K562 (cell line): ENCODE data around the gene LY6G6C. TPM values are rescaled to one million over a fixed set of nuclear protein-coding genes. Genes with fewer than 3 reads are reported as not detected.
A peak's percentile ranks its signal among the peaks of the same experiment; 100 is the strongest.

Source experiments
- CHAMP1 ChIP-seq: fragments of 450-650 bp; IDR thresholded peaks from 2 replicates; pipeline ENCODE4 v1.6.1; 2016; ENCODE audit warnings: mild to moderate bottlenecking
- DNMT1 ChIP-seq: fragments of 450-650 bp; IDR thresholded peaks from 2 replicates; pipeline ENCODE4 v1.6.1; 2016; ENCODE audit warnings: antibody characterized with exemption, mild to moderate bottlenecking
- ETV1 ChIP-seq: fragments of 450-650 bp; conservative IDR thresholded peaks from 2 replicates; pipeline ENCODE4 v1.6.1; 2016; ENCODE audit warnings: missing genetic modification characterization, control low read depth, low read depth, missing compliant biosample characterization
- FOXP1 ChIP-seq: sonication (generic); formaldehyde crosslinking; IDR thresholded peaks from 2 replicates; pipeline ENCODE4 v1.8.0; 2022; ENCODE audit warnings: mild to moderate bottlenecking, missing genetic modification reagents
- HEY1 ChIP-seq: fragments of 250-450 bp; sonication (Bioruptor Pico); IDR thresholded peaks from 2 replicates; pipeline ENCODE4 v1.5.0; 2020; ENCODE audit warnings: mild to moderate bottlenecking, moderate library complexity, borderline replicate concordance
- MGA ChIP-seq: fragments of 450-650 bp; IDR thresholded peaks from 2 replicates; pipeline ENCODE4 v1.6.1; 2016; ENCODE audit warnings: mild to moderate bottlenecking, moderate library complexity
- MITF ChIP-seq: IDR thresholded peaks from 2 replicates; pipeline ENCODE4 v1.6.1; 2014; ENCODE audit warnings: antibody characterized with exemption
- ZBTB9 ChIP-seq: fragments of 450-650 bp; formaldehyde crosslinking; IDR thresholded peaks from 2 replicates; pipeline ENCODE4 v1.4.0; 2020; ENCODE audit warnings: mild to moderate bottlenecking, moderate library complexity
- ZNF174 ChIP-seq: fragments of 250-450 bp; sonication (Bioruptor Pico); IDR thresholded peaks from 2 replicates; pipeline ENCODE4 v1.4.0; 2020; ENCODE audit warnings: mild to moderate bottlenecking
- ZNF780A ChIP-seq: fragments of 250-450 bp; sonication (Bioruptor Pico); IDR thresholded peaks from 2 replicates; pipeline ENCODE4 v1.5.0; 2021; ENCODE audit warnings: mild to moderate bottlenecking
- polyA plus RNA-seq, 8 experiments: library from polyadenylated mRNA; depleted of rRNA in 4 of 8; stranded (reverse) in 5 of 8; unstranded in 3 of 8; fragments of >200 nt; fragmentation: Nextera tagmentation in 2 of 8; fragmentation: Illumina TruSeq in 1 of 8; extraction: Ambion mirVana in 2 of 8; extraction: Trizol in 1 of 8; gene quantifications; 2 replicates each; pipeline versions ENCODE4 v1.2.1 to v1.2.3, GENCODE V29; 2011 to 2014; ENCODE audit warnings: inconsistent platforms in 1 of 8, missing spikeins in 1 of 8
- total RNA-seq, 7 experiments: library from RNA; depleted of rRNA in 6 of 7; stranded (reverse); fragments of >200 nt in 6 of 7; fragmentation: Illumina TruSeq in 2 of 7; extraction: Trizol in 2 of 7; gene quantifications; 2 replicates each; pipeline versions ENCODE4 v1.2.1 to v1.2.3, GENCODE V29; 2011 to 2021; ENCODE audit warnings: low replicate concordance in 1 of 7

The LY6G6C gene
- total and polyA plus RNA-seq, 9 of the 15 experiments (the other 6 are each of a cell fraction or from before 2014, with no cell fraction given), result 0.06 to 0.20 TPM; not detected in 7

- TF ChIP-seq ZBTB9 (CRISPR knock-in tag), result peak; percentile 74; the same call in 1 of the 2 replicates
- TF ChIP-seq ZNF780A (CRISPR knock-in tag), result no peak
- peak; percentile 50 for TF ChIP-seq HEY1 (CRISPR knock-in tag)
- no peak for TF ChIP-seq CHAMP1
- TF ChIP-seq DNMT1, result peak; percentile 73; the same call in 1 of the 2 replicates
- no peak for TF ChIP-seq MGA
- peak; percentile 43; the same call in 1 of the 2 replicates for TF ChIP-seq ETV1 (tag)
- TF ChIP-seq ZNF174 (CRISPR knock-in tag), result 0 out of 2 replicates have a peak, but pooled peaks have one; percentile 6
- TF ChIP-seq FOXP1 (CRISPR knock-in tag), result 0 out of 2 replicates have a peak, but pooled peaks have one; percentile 52
- no peak for TF ChIP-seq MITF
These were observed 15.9 kb upstream of the LY6G6C start (continued) for GRCh38 chr6:31737315-31737990.
